Hematopoietic multipotent progenitor cell treated with erythropoietin and hydrocortisone succinate and interleukin-3 and kit ligand, for 6 days (in vitro differentiated cells): Measurements from ENCODE around the gene SMIM13.
A peak's percentile ranks its signal among the peaks of the same experiment; 100 is the strongest.

ENCODE experiments used
- DNase-seq: peaks from one replicate; pipeline ENCODE4 v3.0.0-alpha.2; 2015

The SMIM13 gene

DNA sequence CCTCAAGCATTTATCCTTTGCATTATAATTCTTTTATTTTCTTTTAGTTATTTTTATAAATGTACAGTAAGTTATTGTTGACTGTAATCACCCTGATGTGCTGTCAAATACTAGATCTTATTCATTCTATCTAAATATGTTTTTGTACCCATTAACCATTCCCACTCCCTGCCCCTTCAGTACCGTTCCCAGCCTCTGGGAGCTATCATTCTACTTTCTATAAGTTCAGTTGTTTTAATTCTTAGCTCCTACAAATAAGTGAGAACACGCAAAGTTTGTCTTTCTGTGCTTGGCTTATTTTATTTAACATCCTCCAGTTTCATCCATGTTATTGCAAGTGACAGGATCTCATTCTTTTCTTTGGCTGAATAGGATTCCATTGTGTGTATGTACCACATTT, 30.3 kb downstream of the SMIM13 start:
- no peak for DNase-seq

DNA sequence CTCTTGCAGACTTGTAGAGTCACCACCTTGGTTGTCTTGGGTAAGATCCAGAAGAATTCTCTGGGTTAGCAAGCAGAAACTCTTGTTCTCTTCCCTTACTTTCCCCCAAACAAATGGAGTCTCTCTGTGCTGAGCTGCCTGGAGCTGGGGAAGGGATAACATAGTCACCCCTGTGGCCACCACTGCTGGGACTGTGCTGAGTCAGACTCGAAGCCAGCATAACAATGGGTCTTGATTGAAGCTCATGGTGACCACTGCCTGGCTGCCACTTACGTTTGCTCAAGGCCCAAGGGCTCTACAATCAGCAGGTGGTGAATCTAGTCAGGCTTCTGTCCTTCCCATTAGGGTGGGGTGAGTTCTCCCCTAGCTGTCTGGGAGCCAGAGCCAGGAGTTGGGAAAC, 33.2 kb downstream of the SMIM13 start:
- no peak for DNase-seq

DNA sequence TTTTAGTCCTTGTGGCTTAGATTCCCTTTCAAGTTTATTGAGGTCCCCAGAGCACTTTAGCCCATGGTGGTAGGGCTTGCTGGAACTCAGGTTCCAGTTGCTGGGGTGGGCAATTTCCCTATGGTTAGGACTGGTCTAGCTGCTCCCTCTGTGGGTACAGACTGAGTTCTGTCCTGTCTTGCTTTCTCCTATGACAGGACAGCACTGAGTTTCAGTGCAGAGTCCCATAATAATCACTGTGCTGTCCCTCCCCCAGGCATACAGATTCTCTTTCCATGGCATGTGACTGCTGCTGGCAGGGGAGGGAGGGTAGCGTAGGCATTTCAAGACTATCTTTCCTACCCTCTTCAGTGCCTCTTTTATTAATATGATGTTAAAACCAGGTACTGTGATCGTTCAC, 35.0 kb downstream of the SMIM13 start:
- DNase-seq, result no peak

DNA sequence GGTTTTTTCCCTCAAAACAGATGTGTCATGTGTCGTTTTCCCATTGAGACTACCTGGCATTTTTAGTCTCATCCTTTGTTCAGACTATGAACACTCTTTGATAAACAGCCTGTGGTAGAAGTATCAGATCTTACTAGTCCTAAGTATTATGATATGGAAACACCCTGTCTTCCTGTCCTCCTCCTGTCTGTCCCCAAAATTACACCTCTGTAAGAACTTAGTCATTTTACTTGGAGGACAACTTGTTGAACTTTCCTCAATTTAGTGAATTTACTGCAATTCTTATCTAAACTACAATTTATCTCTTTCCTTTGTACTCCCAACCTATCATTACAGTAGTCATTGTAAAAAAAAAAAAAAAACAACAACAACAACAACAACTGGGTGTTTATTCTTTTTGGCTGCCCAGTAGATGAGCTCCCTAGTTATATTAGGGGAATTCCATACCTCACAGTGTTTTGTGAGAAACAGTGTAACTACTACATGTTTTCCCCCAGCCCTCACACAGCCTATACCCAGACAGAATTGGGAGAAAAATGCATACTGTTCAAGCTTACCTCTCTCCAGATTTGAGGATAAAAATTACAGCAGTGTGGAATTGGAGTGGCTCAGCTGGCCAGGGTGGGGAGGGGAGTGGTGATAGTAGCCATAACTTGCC, 36.4 kb downstream of the SMIM13 start:
- DNase-seq, result no peak

DNA sequence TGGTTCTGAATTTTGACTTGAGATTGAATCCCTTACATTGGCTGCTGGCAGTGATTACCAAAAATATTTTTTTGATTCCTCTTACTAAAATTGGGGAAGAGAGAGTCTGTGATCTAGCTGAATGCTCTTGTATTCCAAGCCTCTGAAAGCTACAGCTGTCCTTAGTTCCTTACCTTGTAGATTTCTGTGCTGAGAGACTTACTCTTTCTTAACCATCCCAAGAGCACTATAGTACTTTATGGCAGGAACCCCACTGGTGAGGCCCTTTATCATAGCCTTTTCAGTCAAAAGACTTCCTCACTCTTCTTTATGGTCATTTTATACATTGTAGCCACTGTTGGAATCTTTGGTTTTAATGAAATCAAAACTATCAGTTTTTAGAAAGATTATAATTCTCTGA, 37.0 kb downstream of the SMIM13 start:
- no peak for DNase-seq

DNA sequence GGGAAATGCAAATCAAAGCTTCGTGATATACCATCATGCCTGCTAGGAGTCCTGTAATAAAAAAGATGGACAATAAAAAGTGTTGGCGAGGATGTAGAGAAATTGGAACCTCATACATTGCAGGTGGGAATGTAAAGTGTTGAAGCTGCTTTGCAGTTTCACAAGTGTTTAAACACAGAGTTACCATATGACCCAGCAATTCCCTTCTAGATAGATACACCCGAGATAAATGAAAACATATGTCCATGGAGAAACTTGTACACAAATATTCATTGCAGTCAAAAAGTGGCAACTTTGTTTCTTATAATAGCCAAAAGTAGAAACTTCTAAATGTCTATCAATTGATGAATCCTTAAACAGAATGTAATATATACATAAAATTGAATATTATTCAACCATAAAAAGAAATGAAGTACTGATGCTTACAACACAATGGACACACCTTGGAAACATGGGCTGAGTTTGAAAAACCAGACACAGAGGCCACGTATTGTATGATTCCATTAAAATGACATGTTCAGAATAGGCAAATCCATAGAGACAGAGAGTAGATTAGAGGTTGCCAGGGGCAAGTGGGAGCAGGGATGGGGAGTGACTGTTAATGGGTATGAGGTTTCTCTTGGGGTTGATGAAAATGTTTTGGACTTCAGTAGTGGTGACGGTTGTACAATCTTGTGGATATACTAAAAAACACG, 38.7 kb downstream of the SMIM13 start:
- no peak for DNase-seq

DNA sequence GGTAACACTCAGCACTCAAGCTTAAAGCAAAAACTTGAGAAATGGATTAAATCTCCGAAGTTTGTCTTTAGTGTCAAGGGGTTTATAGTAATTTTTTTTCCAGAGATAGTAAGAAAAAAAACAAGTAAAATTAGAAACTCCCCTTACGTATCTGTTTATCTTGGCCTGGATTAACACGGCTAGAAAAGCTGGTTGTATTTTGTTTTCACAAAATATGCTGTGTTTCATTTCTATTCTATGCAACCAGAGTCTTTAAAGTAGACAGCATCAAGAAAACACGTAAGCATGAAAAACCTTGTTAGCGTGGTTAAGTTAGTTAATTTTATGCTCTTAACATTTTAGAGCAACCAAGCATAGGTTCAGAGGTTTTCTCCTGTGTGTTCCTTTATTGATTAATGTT, 39.6 kb downstream of the SMIM13 start:
- DNase-seq, result no peak

DNA sequence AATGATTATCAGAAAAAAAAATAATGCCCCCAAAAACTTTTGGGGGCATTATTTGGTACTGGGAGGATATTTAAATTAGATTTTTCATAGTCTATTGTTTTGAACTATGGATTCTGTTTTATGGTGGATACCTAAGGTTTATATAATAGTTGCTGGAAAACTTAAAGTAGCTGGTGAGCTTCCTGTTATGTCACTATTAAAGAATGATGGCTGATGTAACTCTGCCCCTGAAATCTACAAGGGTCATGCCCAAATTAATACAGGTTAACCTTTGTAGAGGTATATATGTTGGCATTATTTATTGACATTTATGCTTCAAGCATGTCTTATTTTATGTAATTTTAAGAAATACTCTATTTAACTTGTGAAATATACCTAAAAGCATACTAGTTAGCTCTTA, 43.2 kb downstream of the SMIM13 start:
- no peak for DNase-seq

DNA sequence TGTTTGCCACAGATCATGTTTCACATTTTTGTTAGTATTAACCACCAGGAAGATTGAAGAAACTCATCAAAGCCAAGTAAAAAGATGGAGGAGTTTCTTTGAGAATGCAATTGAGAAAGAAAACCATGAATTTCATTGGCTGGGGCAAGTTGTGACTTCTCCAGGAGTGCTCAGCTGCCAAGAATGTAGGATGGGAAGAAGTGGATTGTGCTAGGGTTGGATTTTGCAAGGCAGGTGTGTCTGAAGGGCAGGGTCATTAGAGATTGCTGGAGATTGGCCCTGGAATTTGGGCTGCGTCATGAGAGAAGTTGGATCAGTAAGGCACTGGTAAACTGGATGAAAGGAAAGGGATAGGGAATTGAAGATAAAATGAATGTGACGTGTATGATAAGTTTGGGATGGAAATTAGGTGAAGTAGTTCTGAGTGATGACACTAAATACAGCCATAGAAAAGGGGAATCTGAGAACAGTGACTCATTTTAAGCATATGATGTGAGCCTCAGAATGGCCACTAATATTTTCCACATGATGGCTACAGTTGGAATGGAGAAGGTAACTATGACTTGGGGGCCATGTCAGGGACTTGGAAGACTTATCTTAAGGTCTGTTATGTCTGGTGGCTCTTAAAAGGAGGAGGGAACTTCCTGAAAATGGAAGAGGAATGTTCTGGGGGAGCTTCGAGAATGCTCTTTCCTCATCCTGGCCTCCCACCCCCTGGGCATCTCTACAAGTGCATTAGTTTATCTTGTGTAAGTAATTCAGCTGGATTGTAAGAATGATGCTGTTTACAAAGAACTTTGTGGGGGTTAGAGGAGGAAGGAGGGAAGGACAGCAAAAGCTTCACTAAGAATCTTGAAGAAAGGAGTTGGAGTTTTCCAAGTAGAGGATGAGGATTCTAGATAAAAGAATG, 45.7 kb downstream of the SMIM13 start:
- no peak for DNase-seq

DNA sequence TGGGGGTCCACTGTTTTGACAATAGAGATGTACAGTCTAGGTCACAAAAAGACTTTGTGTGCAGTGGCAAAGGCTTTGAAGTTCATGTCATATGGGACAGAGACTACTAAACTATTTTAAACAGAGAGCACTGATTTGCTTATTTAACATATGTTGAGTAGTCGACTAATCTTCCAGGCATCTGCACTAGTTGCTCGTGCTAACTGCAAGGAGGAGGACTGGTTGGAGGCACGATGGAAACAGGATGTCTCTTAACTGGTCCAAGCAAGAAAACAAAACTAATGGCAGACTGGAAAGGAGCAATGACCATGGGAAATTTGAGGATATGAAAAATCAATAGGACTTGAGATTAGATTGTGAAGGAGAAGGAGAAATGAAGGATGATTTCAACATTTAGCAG, 46.4 kb downstream of the SMIM13 start:
- no peak for DNase-seq

DNA sequence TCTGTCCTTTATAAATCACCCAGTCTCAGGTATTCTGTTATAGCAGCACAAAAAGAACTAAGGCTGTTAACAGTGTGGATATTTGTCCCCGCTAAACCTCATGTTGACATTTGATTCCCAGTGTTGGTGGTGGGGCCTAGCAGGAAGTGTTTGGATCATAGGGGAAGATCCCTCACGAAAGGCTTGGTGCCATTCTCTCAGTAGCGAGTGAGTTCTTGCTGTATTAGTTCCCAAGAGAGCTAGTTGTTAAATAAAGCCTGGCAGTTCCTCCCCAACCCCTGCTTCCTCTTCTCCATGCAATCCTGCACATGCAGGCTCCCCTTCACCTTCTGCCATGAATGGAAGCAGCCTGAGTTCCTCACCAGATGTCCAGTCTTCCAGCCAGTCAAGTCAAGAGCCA, 47.7 kb downstream of the SMIM13 start:
- no peak for DNase-seq

DNA sequence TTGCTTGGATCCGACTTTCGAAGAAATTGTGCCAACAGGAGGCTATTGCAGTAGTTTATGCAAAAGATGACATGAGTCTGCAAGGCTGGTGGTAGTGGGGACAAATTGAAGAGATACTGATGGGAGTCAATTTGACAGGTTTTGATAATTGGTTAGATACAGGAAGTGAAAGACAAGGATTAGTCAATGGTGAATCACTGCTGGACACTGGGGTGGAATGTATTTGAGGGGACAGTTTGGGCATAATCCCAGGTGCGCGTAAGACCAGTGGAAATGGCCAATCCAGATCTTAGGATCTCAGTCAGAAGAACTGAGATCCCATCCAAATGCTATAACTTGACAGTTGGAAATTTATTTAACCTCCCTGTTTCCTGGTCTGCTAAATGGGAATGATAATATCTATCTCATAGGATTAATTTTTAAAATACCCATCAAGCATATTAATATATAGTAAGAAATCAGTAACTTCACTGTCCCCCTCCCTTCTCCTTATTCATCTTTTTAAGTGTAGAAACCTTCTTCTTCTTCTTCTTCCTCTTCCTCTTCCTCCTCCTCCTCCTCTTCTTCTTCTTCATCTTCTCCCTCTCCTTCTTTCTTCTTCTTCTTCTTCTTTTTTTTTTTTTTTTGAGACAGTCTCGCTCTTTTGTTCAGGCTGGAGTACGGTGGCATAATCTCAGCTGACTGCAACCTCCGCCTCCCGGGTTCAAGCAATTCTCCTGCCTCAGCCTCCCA, 48.8 kb downstream of the SMIM13 start:
- no peak for DNase-seq

DNA sequence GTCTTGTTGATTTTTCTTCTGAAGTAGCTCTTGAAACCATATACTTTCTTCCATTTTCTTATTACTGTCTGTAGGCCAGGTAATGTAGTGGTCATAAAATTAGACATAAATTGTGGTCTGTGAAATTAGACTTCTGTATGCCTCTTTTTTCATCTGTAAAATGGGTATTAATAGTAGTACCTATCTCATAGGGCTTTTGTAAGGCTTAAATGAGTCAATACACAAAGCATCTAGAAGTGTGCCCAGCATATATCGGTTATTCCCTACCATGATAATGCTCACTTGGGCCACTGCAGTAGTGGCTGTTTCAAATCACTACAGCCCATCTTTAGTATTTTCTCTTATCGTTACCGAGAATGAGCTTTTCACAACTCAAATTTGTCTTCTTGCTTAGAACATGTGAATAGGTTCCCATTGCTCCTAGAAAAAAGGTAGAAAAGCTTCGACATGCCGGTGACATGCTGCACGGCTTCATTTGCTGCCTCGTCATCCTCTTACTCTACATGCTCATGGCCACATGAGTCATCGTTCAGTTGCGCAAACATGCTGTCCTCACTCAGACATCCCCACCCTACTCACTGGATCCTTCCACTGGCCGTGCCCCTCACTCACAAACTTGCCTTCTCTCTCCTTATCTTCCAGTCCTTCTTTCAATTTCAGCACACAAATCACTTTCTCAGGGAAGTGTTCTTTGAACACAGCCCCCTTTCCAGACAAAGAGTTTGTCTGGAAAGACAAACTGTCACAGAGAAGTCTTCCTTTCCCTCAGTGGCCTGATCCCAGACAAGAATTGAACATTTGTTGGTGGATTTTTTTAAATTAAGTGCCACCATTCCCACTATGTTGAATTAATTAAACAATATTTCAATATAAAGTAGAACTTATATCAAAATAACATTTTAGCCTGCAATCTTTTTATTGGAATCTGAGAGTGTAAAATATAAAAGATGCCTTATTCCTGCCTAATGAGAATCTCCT, 50.0 kb downstream of the SMIM13 start:
- DNase-seq, result peak; percentile 64

DNA sequence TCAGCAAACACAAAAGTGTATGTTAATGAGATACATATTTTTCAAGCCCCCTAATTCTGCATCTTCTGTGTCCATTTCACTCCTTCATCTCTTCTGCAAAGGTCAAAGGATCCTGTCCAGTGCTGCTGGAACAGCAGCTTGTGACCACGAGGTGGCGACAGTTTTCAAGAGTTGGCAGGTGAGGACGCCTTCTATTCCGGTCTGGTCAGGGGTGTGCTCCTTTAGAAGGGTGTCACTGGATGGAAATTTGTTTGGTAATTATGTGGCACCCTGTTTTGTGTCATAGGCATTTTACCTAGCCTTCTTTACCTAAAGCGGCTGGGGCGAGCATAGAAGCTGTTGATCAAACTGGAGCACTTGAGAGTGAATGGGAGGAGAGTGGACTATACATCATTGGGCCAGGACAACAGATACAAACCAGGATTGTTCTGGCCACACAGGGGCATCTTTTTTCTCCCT, 50.8 kb downstream of the SMIM13 start:
- peak; percentile 85 for DNase-seq

DNA sequence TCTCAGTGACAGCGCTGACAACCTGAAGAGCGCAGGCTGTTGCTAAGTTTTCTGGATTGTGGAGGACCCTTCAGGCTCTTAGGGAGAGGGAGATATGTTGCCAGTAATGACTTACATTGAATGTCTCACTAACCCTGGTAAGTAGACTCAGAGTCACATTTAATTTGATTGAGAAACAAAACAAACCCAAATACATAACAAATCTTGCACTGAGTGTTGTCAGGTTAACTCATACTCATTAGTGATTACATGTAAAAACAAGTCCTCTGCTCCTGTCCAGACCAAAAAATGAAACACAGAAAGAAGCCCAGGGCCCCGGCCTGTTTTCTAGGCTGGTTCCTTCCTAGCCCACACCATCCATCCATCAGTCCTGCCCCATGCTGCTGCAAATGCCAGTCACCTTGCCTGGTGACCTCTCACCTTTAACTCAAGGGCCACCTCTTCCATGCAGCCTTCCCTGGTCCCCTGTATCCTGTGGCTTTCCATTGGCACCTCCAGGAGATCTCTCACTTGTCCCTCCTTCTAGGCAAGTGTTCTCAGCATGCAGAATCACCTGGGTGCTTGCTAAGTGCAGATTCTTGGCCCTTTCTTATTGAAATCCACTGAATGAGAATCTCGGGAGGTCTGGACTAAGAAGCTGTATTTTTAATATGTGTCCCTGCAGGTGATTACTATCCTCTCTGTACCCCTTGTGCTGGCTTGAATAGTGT, 52.6 kb downstream of the SMIM13 start:
- no peak for DNase-seq

DNA sequence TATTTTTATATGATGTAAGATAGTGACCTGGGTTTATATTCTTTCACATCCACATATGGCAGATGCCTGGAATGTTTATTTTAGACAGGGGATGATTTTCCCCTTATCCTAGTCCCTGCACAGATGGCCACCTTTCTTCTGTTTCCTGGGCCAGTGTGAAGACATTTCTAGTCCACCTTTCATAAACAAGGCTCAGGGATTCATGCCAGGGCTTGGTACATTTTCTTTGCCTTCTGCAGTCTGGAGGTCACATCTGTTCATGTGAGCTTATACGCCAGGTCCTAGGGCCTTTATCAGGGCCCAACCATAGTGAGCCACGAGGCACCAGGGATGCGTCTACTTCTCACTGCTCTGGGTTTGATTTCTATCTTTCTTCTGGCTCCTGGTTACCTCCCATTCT, 55.9 kb downstream of the SMIM13 start:
- DNase-seq, result no peak

DNA sequence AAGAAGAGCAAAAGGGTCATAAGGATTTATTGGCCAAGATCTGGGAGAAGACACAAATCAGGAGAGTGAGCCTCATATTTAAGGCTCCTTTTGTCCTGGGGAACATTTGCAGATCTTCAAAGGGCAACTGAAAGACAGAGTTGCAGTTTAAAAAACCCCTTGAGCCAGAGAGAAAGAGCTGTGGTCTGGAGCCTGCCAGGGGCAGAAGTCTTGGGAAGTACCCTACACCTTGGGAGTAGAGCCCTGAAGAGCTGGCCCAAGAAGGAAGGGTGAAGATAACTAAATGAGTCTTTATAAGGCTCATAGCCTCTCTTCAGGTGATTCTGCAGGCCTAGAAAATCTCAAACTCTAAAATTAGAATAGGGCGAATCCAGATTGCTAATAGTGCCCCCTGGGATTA, 57.9 kb downstream of the SMIM13 start:
- no peak for DNase-seq

DNA sequence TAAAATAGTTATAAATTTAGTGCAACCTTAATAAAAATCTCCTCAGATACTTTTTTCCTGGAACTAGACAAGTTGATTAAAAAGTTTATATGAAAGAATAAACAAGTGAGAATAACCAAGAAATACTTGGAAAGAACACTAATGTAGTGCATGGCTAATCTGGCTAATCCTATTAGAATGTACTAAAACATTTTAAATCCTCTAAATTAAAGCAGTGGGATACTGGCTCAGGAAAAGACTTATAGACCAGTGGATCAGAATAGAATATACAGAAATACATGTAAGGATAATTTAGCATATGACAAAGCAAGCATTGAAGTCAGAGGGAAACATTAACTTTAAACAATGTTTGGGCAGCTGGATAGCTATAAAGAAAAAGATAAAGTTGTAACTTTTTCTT, 58.9 kb downstream of the SMIM13 start:
- no peak for DNase-seq

DNA sequence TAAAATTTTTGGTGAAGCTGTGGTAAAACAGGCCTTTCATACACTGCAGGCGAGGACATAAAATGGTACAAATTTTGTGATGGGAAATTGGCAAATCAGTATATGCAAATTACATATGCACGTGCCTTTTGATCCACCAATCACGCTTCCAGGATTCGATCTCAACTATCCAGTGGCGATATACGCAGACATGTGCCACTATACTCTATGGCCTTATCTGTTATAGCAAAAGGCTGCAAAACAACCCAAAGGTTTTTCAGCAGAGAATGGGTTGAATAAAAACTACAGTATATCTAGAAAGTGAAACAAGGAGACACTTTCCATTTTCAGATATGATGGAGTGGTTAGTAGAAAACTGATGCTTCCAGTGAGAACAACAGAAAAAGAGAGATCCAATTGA, 59.8 kb downstream of the SMIM13 start:
- DNase-seq, result no peak

DNA sequence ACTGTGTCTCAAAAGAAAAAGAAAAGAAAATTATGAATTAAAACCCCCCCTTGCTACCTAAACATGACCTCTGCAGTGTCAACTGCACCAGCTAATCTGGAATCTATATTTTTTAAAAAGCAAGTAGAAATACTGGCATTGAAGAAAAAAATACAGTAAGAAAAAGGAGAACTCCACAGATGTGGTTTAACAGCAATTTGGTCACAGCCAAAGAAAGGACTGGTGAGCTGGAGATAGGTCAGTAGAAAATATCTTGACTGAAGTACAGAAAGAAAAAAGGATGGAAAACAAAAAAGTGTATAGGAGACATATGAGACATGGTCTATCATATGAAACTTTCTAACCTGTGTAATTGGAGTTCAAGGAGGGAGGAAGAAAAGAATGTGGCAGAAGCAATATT, 62.0 kb downstream of the SMIM13 start:
- DNase-seq, result no peak

DNA sequence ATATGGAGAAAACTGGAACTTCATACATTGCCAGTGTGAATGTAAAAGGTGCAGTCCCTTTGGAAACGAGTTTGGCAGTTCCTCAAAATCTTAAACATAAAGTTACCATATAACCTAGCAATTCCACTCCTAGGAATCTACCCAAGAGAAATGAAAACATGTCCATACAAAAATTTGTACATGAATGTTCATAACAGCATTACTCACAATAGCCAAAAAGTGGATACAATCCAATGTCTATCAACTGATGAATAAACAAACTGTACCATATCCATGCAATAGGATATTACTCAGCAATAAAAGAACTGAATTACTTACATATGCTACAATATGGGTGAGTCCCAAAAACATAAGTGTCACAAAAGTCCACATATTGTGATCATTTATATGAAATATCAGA, 66.6 kb downstream of the SMIM13 start:
- no peak for DNase-seq
